Endothelial cell of umbilical vein (primary cell): ENCODE results near the gene PPM1N. TPM values are rescaled to one million over a fixed set of nuclear protein-coding genes. Genes with fewer than 3 reads are reported as not detected.

ENCODE experiments used
- Bru-seq: library from RNA; stranded (reverse); fragments of 400-500 nt; gene quantifications from one replicate; lab custom pipeline; 2021; lab: Mats Ljungman, UMichigan
- BruChase-seq, 2 experiments: library from RNA; stranded (reverse); fragments of 400-500 nt; gene quantifications; one replicate each; lab custom pipeline; 2021; lab: Mats Ljungman, UMichigan
- BruUV-seq: library from RNA; stranded (reverse); fragments of 400-500 nt; replicated peaks from 2 replicates; lab custom pipeline; 2021; lab: Mats Ljungman, UMichigan
- CTCF ChIA-PET: fragments of 300-600, 350-600 bp; sonication (Branson Sonifier 250); formaldehyde crosslinking; loops from one replicate; lab custom pipeline; 2021; ENCODE audit warnings: antibody characterized with exemption, inconsistent platforms; lab: Charles Lee
- POLR2A ChIA-PET: fragments of 300-600, 350-600 bp; sonication (Branson Sonifier 250); formaldehyde crosslinking; loops from one replicate; lab custom pipeline; 2021; ENCODE audit warnings: antibody characterized with exemption, inconsistent platforms; lab: Charles Lee
- DNase-seq: peaks from one replicate; pipeline ENCODE4 v3.0.0-alpha.2; 2011; ENCODE audit warnings: low read depth, low spot score
- FAIRE-seq: peaks from 2 replicates; lab custom pipeline; 2011; peaks lifted over from hg19 to GRCh38; lab: Jason Lieb, UNC
- H2AFZ ChIP-seq: 2 replicates; pipeline ENCODE4 v1.6.0; 2012; ENCODE audit warnings: low read depth, low read length, control low read depth, inconsistent platforms
- H3K27ac ChIP-seq: 2 replicates; pipeline ENCODE4 v1.5.1; 2011; ENCODE audit warnings: low read depth, mild to moderate bottlenecking, control low read depth, low read length, moderate library complexity; ENCODE audit not compliant: insufficient read depth
- H3K27me3 ChIP-seq, 2 experiments: 2 replicates each; pipeline versions ENCODE4 v1.6.0 to v1.6.1; 2011; ENCODE audit warnings: low read length in 2 of 2, mixed read lengths in 1 of 2; ENCODE audit not compliant: control insufficient read depth in 2 of 2, insufficient read depth in 2 of 2
- H3K36me3 ChIP-seq, 2 experiments: 2 replicates in 1 of 2; 3 replicates in 1 of 2; pipeline ENCODE4 v1.5.1; 2011; ENCODE audit warnings: low read length in 2 of 2, mild to moderate bottlenecking in 1 of 2, moderate library complexity in 1 of 2; ENCODE audit not compliant: control insufficient read depth in 2 of 2, insufficient read depth in 2 of 2; ENCODE audit errors: extremely low read depth in 1 of 2
- H3K4me1 ChIP-seq: 3 replicates; pipeline ENCODE4 v1.5.1; 2011; ENCODE audit warnings: mild to moderate bottlenecking, low read length; ENCODE audit not compliant: control insufficient read depth, insufficient read depth; ENCODE audit errors: extremely low read depth
- H3K4me2 ChIP-seq: 2 replicates; pipeline ENCODE4 v1.6.1; 2011; ENCODE audit warnings: low read length, control low read depth, mixed read lengths; ENCODE audit not compliant: insufficient read depth
- H3K4me3 ChIP-seq, 3 experiments: fragments of 200-600 bp in 1 of 3; sonication (generic), shearing (Covaris generic) in 1 of 3; replicated peaks in 1 of 3; 2 replicates each; pipeline ENCODE4 v1.5.1; 2011 to 2016; ENCODE audit warnings: control low read depth in 3 of 3, low read length in 3 of 3, mild to moderate bottlenecking in 2 of 3, inconsistent platforms in 1 of 3, low read depth in 1 of 3, moderate library complexity in 1 of 3; ENCODE audit not compliant: insufficient read depth in 1 of 3
- H3K79me2 ChIP-seq: 2 replicates; pipeline ENCODE4 v1.6.0; 2012; ENCODE audit warnings: low read length, inconsistent platforms; ENCODE audit not compliant: control insufficient read depth, insufficient read depth
- H3K9ac ChIP-seq: replicated peaks from 2 replicates; pipeline ENCODE3; 2011; ENCODE audit warnings: low read length, control low read depth; ENCODE audit not compliant: insufficient read depth; ENCODE audit errors: extremely low read depth
- H3K9me1 ChIP-seq: replicated peaks from 3 replicates; pipeline ENCODE4 v1.6.0; 2011; ENCODE audit warnings: mild to moderate bottlenecking, low read length; ENCODE audit not compliant: control insufficient read depth, insufficient read depth; ENCODE audit errors: extremely low read depth
- H3K9me3 ChIP-seq: replicated peaks from 2 replicates; pipeline ENCODE4 v1.5.1; 2012; ENCODE audit warnings: low read length, inconsistent platforms; ENCODE audit not compliant: control insufficient read depth, insufficient read depth
- H4K20me1 ChIP-seq: replicated peaks from 2 replicates; pipeline ENCODE3; 2011; ENCODE audit warnings: mild to moderate bottlenecking, low read length; ENCODE audit not compliant: control insufficient read depth, insufficient read depth; ENCODE audit errors: extremely low read depth
- CTCF ChIP-seq, 2 donors: IDR thresholded peaks; 1 replicate in 1 of 2; 2 replicates in 1 of 2; pipeline ENCODE4 v1.5.1; 2011; ENCODE audit warnings: low read length in 2 of 2, mild to moderate bottlenecking in 2 of 2, moderate library complexity in 2 of 2, control low read depth in 1 of 2, inconsistent platforms in 1 of 2, low read depth in 1 of 2; ENCODE audit not compliant: insufficient read depth in 1 of 2; ENCODE audit errors: extremely low read depth in 1 of 2
- EZH2 ChIP-seq: IDR thresholded peaks from 2 replicates; pipeline ENCODE4 v1.6.1; 2012; ENCODE audit warnings: borderline replicate concordance, low read depth, mild to moderate bottlenecking, moderate library complexity, low read length, inconsistent platforms; ENCODE audit not compliant: severe bottlenecking
- FOS ChIP-seq: IDR thresholded peaks from 2 replicates; pipeline ENCODE4 v1.6.1; 2011; ENCODE audit warnings: mild to moderate bottlenecking, low read length, moderate library complexity, borderline replicate concordance; ENCODE audit not compliant: insufficient read depth
- GATA2 ChIP-seq: IDR thresholded peaks from 2 replicates; pipeline ENCODE4 v1.7.0; 2011; ENCODE audit warnings: low read depth, mild to moderate bottlenecking, moderate library complexity, mixed read lengths, low read length; ENCODE audit not compliant: insufficient read length, insufficient read depth
- JUN ChIP-seq: IDR thresholded peaks from 2 replicates; pipeline ENCODE4 v1.6.1; 2011; ENCODE audit warnings: borderline replicate concordance, low read depth; ENCODE audit not compliant: insufficient read length, insufficient read depth
- MAX ChIP-seq: IDR thresholded peaks from 2 replicates; pipeline ENCODE4 v1.6.1; 2011; ENCODE audit not compliant: insufficient read depth, insufficient read length
- MYC ChIP-seq: IDR thresholded peaks from one replicate; pipeline ENCODE4 v1.6.1; 2011; ENCODE audit warnings: mild to moderate bottlenecking, low read depth, low read length
- POLR2A ChIP-seq: IDR thresholded peaks from 2 replicates; pipeline ENCODE4 v1.6.1; 2012; ENCODE audit warnings: low read depth, mild to moderate bottlenecking, control low read depth, low read length
- POLR2AphosphoS5 ChIP-seq: IDR thresholded peaks from 2 replicates; pipeline ENCODE4 v1.6.1; 2012; ENCODE audit warnings: low read depth, mild to moderate bottlenecking, control low read depth, low read length, moderate library complexity; ENCODE audit not compliant: insufficient read depth
- dilution Hi-C: fragments of 300-500 bp; cut with MboI; formaldehyde crosslinking; loops from one replicate; pipeline ENCODE4 v1.15.0; 2019; ENCODE audit warnings: low sequenced_read_pairs; ENCODE audit not compliant: extremely low pct_ligation_motif_present
- intact Hi-C: fragments of 100-400 bp; cut with micrococcal nuclease; formaldehyde crosslinking; loops from one replicate; pipeline ENCODE4 v1.10.0; 2022
- long read RNA-seq: library from polyadenylated mRNA; stranded (forward); transcript quantifications from one replicate; pipeline ENCODE4 v2.0.0, GENCODE V29; 2021
- polyA minus RNA-seq, 3 experiments: library from RNA; depleted of rRNA, polyadenylated mRNA; stranded (reverse); fragments of >200 nt; gene quantifications; 1 replicate in 1 of 3; 2 replicates in 2 of 3; pipeline ENCODE4 v1.2.3, GENCODE V29; 2011
- polyA plus RNA-seq, 4 experiments: library from polyadenylated mRNA; depleted of rRNA in 3 of 4; stranded (reverse) in 3 of 4; unstranded in 1 of 4; fragments of >200 nt; gene quantifications; 2 replicates each; pipeline versions ENCODE4 v1.2.1 to v1.2.3, GENCODE V29; 2011 to 2012; ENCODE audit warnings: missing spikeins in 1 of 4
- total RNA-seq: library from RNA; stranded (reverse); gene quantifications from 2 replicates; pipeline ENCODE4 v1.2.3, GENCODE V29; 2021

Gene PPM1N
- total RNA-seq (0.40 and 0.81 TPM in 2 replicates), polyA plus RNA-seq (0.48 and 0.59 TPM in 2 replicates), polyA minus RNA-seq (0.93 TPM in 1 of 2 replicates, not detected in the other), Bru-seq, nascent RNA (percentile 17 among the genes with signal in this experiment), BruChase-seq, experiment 1, labeled RNA remaining after a 6-hour chase (percentile 22 among the genes with signal in this experiment), BruChase-seq, experiment 2, labeled RNA remaining after a 2-hour chase (percentile 16 among the genes with signal in this experiment)
- 0.44 and 0.71 TPM in 2 replicates for polyA plus RNA-seq (2011; cell fraction: cytosol; rRNA removed)
- polyA plus RNA-seq (2011; cell fraction: nucleus; rRNA removed), result 0.43 and 0.50 TPM in 2 replicates
- 2.4 and 2.7 TPM in 2 replicates for polyA plus RNA-seq (2012)
- polyA minus RNA-seq (2011; cell fraction: cytosol; rRNA and poly(A)+ RNA removed), result not detected
- polyA minus RNA-seq (2011; cell fraction: nucleus; rRNA and poly(A)+ RNA removed), result not detected in 2 replicates
- long read RNA-seq, partial matches to known transcripts, result 3 of 3 reads
- long read RNA-seq, other reads (novel, unspliced or antisense), result 0 of 3 reads

- FAIRE-seq (peak; percentile 43), DNase-seq (no peak)
- H4K20me1 ChIP-seq, result no peaks in the 10 kb centered on the region
- H3K27me3 ChIP-seq, result peaks cover 8 to 16% of the 10 kb centered on the region in 2 experiments
- H3K27ac ChIP-seq, result no peak within 1 kb of the TSS
- ChIA-PET POLR2A (interaction anchor here (0.6 kb wide), 1 partner anchor 272 kb away, joined by 4 read pairs; no protein-coding TSS in a partner anchor), CTCF (interaction anchor here (0.7 to 4.3 kb wide), 5 partner anchors 10 to 144 kb away, joined by 3 to 45 read pairs (median 6); no protein-coding TSS in a partner anchor)
- TF ChIP-seq CTCF (IDR thresholded peaks at IDR 0.05; ENCODE audit: extremely low read depth in 1 of 2, insufficient read depth in 1 of 2, low read depth in 1 of 2, low read length in 2 of 2) (peak; percentile 12 to 19), POLR2AphosphoS5 (peak; percentile 33), GATA2 (no peak), JUN (no peak), MAX (no peak), EZH2 (peak; percentile 41), MYC (no peak), POLR2A (no peak), FOS (no peak)
- H3K4me1 ChIP-seq, result peaks cover 16% of the 10 kb centered on the region
- H3K9me1 ChIP-seq, result no peaks in the 10 kb centered on the region
- no TSS peak for BruUV-seq
- peak within 1 kb of the TSS in 2 of 3 experiments; percentile 19 to 30 for H3K4me3 ChIP-seq
- dilution Hi-C loops, result no loop called here
- no peaks in the 10 kb centered on the region for H3K36me3 ChIP-seq
- no peaks in the 10 kb centered on the region for H3K9me3 ChIP-seq
- peak within 1 kb of the TSS; percentile 76 for H2AFZ ChIP-seq
- H3K4me2 ChIP-seq, result peak within 1 kb of the TSS; percentile 54
- H3K79me2 ChIP-seq, result no peaks in the 10 kb centered on the region
- no peak within 1 kb of the TSS for H3K9ac ChIP-seq
- intact Hi-C loops, result no loop called here
Observed at GRCh38 chr19:45498411-45499195, at the start of gene PPM1N. TSS of gene PPM1N (plus strand) at chr19:45498443. CDS start at chr19:45498473, 30 bp downstream.
